Hematopoietic multipotent progenitor cell treated with erythropoietin and hydrocortisone succinate and interleukin-3 and kit ligand, for 4 days (in vitro differentiated cells): ENCODE data around the gene C19orf85.

ENCODE experiments used
- DNase-seq: peaks from one replicate; pipeline ENCODE4 v3.0.0-alpha.2; 2015

The C19orf85 gene

DNA sequence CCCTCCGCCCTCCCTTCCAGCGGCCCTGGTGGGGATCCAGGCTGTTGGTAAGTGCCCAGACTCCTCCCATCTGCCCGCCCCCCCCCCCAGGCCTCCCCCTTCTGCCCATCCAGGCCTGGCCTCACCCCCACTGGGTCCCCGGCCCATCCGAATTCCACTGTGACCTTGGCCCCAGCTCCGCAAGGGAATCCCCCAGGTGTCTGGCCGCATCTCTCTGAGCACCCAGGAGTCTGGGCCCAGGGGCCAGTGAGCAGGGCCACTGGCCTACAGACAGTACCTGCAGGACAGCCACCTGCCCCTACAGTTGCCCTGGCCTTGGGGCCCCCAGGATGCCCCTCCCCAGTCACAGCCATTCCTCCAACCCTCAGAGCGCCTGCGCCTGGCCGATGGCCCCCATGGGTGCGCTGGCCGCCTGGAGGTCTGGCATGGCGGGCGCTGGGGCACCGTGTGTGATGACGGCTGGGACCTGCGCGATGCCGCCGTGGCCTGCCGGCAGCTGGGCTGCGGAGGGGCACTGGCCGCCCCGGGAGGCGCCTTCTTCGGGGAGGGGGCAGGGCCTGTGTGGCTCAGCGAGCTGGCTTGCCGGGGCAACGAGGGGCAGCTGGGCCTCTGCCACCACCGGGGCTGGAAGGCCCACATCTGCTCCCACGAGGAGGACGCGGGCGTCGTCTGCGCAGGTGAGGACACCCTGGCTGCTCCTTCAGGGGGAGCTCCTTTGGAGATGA lies 24.6 kb upstream of the C19orf85 start:
- no peak for DNase-seq

DNA sequence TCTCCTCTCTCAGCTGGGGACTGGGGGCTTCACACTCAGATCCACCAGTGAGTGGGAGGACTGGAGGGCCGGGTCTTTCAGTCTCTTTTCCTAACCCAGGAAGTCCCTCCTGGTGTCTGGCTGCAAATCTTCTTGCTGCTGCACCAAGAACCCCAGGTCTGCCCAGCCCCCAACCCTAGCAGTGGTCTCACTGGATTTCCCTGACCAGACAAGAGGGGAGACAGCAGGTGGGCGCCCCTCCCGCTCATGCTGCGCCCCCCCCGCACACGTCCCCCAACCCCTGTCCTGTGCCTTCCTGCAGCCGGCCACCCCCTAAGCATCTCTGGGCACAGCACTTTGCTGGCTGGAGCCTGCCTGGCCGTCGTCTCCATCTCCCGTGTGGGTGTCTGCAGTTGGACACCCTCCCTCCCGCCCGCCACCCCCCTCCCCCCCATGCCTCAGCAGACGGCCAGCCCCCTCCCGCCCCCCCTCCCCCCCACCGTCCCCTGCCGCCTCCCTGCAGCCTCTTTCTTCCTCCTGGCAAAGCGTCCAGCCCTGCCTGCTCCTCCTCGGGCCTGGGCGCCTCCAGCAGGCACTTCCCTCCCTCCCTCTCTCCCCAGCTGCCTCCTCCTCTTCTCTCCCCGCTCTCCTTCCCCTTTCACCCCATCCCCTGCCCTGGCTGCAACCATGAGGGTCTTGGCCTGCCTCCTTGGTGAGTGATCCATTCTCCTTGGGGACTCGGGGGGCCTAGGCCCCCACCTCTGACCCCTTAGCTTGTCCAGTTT lies 23.6 kb upstream of the C19orf85 start, which contains the start of gene SSC5D:
Gene SSC5D, plus strand, starts transcription at position 513 of the 764 bp plus-strand sequence. Its CDS starts 154 bp downstream, at position 667.
- DNase-seq: peak; percentile 39

DNA sequence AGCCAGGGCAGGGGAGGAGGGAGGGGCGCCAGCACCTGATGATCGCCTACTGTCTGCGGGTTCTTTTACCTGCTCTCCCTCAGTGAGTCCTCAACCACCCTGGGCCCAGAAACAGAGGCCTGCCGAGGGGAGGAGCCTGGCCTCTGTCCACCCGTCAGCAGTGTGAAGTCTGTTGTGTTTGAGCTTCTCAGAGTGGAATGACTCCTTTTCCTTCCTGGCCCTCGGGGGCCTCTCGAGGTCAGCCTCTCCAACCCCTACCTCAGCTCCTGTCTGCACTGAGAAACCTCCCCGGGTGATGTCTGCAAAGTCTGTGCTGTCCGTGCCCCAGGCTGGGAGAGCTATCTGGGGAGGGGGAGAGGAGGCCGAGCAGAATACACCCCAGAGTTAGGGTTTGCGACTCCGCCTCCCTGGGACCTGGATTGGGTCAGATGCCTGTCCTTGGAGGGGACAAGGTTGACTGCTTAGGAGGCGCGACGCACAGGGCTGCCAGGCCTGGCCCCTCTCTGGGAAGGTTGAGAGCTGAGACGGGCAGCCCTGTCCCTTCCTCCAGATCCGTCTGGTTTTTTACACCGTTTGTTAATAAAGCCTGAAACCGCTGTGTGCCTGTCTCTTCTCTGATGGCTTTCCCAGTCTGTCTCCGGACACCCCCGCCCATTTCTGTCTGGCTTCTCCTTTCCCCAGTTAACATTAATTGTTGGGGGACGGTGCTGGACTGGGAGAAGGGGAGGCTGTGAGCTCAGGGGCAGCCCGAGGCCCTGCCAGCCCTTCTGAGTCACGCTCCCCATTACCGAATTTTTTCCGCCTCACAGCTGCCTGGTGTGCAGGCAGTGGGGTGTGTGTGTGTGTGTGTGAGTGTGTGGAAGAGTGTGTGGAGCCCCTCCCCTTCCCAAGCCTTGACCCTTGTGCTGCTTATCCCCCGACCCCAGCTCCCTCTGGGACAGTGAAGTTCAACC lies 22.7 kb upstream of the C19orf85 start:
- peak; percentile 29 for DNase-seq

DNA sequence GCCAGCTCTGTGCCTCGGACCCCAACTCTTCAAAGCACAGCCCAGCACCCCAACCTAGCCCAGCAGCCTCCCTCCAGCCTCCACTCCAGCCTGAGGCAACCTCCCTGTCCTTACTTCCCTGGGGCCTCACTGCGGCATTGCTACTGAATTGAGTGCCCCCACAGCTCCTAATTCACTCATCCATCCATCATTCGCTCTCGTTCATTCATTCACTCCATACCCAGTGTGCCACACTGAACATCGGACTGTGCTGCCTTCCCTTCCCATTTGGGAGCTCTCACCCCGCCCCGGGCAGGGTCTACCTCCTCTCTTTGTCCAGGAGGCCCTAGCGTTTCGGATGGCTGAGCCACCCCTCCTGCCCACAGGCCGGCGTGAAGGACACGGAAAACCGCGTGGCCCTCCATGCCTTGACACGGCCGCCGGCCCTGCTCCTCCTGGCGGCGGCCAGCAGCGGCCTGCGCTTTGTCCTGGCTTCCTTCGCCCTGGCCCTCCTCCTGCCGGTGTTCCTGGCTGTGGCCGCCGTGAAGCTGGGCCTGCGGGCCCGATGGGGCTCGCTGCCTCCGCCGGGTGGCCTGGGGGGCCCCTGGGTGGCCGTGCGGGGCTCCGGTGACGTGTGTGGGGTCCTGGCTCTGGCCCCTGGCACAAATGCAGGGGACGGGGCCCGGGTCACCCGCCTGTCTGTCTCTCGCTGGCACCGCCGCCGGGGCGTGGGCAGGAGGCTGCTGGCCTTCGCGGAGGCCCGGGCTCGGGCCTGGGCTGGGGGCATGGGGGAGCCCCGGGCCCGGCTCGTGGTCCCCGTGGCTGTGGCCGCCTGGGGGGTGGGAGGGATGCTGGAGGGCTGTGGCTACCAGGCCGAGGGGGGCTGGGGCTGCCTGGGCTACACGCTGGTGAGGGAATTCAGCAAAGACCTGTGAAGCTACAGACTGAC lies 21.8 kb upstream of the C19orf85 start:
- DNase-seq: no peak

DNA sequence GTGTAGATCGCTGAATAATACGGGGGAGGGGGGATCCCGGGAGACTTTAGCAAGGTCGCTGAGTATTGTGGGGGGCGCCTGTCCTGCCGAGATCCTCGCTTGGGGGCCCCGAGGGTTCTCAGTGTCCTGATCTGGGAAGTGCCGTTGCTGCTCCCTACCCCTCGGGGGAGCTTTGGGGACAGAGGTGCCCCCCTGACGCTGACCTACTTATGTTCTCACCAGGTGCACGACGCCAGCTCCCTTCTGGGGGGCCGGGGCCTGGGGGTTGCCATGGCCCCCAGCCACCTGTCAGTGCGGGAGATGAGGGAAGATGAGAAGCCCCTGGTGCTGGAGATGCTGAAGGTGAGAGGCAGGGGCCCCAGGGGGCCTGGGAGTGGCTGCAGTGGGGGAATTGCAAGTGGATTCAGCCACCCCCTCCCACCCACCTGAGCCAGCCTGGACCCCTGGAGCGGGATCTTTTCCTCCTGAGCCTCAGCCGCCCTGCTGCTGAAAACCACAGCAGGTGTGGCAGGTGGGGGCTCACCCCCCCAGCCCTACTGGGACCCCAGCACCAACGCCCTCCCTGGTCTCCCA lies 21.0 kb upstream of the C19orf85 start:
- peak; percentile 39 for DNase-seq

DNA sequence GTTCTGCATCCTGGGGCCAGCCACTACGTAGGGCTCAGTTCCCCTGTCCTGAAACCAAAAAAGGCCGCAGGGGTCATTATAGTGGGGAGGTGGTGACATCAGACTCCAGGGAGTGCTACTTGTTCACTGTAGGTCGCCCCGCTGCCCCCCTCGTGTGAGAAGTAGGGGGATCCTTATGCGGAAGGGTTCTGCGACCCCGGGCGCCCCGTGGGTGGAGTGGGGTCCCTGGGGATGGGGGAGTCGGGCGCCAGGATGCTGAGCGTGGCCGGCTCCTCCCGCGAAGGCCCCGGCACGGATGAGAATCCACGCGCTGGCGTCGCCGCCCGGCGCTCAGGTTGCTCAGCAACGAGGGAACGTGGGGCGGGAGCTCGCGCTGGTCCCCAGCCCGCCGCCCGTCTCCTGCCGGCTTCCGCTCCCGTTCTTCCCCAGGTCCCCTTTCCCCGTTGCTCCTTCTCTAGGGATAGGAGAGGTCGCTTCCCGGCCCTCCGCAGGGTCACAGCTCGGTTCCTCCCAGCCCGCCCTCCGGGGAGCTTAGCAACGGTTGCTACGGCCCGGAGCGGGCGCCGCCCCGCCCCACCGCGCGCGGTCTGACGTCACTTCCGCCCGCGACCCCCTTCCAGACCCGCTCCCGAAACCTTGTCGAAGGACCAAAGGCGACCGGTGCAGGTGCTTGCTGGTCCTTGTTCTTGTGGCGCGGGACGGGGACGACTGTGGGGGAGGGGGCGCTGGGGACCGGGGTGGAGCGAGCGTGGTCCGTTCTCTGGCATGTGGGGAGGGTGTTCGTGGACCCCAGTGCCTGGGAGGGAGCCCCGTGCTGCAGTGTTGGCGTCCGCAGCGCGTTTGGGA lies 20.3 kb upstream of the C19orf85 start, which contains the start of gene NAT14:
Gene NAT14, plus strand, starts transcription at position 596 of the 846 bp plus-strand sequence. CDS start 521 bp downstream, outside the sequence.
- peak; percentile 78 for DNase-seq

DNA sequence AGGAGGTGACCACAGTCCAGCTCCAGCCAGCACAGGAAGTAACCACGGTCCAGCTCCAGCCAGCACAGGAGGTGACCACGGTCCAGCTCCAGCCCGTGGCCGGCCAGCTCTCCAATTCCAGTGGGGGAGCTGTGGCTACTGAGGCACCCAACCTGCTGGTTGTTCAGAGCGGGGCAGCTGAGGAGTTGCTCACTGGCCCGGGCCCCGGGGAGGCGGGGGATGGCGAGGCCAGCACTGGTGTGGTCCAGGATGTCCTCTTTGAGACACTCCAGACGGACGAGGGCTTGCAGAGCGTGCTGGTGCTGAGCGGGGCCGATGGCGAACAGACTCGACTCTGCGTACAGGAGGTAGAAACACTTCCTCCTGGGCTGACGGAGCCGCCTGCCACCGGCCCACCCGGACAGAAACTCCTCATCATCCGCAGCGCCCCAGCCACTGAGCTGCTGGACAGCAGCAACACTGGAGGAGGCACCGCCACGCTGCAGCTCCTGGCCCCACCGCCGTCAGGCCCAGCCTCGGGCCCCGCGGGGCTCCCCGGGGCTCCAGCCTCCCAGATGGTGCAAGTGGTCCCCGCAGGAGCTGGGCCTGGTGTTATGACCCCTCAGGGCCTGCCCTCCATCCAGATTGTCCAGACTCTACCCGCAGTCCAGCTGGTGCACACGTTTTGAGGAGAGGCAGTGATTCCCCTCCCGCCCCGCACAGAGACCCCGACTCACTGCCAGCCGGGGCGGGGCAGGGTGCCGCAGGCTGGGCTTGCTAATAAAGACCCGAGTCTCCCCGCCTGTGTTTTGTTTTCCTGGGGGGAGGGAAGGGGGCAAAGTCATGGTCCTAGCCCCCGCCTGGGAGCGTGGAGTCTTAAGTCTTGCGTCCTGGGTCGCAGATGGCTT lies 19.4 kb upstream of the C19orf85 start:
- DNase-seq: no peak

DNA sequence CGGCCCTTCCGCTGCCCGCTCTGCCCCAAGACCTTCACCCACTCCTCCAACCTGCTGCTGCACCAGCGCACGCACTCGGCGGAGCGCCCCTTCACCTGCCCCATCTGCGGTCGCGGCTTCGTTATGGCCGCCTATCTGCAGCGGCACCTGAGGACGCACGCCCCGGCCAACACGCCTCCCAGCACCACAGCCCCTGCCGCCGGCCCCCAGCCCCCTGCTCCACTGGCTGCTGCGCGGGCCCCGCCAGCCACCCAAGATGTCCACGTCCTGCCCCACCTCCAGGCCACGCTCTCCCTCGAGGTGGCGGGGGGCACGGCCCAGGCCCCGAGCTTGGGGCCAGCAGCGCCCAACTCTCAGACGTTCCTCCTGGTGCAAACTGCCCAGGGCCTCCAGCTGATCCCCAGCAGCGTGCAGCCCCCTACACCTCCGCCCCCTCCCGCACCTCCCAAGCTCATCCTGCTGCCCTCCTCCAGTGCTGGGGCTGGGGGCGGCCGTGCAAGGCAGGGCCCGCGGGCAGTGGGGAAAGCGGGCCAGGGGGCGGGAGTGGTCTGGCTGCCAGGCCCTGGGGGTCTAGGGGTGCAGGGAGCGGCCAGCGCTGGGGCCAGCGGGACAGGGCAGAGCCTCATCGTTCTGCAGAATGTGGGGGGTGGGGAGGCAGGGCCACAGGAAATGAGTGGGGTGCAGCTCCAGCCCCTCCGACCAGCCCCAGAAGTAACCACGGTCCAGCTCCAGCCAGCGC lies 18.6 kb upstream of the C19orf85 start:
- no peak for DNase-seq

DNA sequence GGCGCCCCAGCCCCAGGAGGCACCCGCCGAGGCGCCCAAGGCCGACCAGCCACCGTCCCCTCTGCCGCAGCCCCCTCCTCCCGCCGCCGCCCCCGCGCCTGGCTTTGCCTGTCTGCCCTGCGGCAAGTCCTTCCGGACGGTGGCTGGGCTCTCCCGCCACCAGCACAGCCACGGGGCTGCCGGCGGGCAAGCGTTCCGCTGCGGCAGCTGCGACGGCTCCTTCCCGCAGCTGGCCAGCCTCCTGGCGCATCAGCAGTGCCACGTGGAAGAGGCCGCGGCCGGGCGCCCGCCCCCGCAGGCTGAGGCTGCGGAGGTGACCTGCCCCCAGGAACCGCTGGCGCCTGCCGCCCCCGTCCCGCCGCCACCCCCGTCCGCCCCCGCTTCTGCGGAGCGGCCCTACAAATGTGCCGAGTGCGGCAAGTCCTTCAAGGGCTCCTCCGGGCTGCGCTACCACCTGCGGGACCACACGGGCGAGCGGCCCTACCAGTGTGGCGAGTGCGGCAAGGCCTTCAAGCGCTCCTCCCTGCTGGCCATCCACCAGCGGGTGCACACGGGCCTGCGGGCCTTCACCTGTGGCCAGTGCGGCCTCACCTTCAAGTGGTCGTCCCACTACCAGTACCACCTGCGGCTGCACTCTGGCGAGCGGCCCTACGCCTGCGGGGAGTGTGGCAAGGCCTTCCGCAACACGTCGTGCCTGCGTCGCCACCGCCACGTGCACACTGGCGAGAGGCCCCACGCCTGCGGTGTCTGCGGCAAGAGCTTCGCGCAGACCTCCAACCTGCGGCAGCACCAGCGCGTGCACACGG lies 17.8 kb upstream of the C19orf85 start:
- no peak for DNase-seq

DNA sequence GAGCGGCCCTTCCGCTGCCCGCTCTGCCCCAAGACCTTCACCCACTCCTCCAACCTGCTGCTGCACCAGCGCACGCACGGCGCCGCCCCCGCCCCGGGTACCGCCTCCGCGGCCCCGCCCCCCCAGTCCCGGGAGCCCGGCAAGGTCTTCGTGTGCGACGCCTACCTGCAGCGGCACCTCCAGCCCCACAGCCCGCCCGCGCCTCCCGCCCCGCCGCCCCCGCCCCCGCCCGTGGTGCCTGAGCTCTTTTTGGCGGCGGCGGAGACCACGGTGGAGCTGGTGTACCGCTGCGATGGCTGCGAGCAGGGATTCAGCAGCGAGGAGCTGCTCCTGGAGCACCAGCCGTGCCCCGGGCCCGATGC lies 17.2 kb upstream of the C19orf85 start:
- DNase-seq: no peak

DNA sequence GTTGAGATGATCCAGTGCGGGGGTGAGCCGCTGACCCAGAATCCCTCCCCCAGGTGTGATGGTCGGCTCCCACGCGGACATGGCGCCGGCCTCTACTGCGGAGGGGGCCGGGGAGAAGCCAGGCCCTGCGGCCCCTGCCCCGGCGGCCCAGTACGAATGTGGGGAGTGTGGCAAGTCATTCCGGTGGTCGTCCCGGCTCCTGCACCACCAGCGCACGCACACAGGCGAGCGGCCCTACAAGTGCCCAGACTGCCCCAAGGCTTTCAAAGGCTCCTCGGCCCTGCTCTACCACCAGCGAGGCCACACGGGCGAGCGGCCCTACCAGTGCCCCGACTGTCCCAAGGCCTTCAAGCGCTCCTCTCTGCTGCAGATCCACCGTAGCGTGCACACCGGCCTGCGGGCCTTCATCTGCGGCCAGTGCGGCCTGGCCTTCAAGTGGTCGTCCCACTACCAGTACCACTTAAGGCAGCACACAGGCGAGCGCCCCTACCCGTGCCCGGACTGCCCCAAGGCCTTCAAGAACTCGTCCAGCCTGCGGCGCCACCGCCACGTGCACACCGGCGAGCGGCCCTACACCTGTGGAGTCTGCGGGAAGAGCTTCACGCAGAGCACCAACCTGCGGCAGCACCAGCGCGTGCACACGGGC lies 16.7 kb upstream of the C19orf85 start:
- no peak for DNase-seq

DNA sequence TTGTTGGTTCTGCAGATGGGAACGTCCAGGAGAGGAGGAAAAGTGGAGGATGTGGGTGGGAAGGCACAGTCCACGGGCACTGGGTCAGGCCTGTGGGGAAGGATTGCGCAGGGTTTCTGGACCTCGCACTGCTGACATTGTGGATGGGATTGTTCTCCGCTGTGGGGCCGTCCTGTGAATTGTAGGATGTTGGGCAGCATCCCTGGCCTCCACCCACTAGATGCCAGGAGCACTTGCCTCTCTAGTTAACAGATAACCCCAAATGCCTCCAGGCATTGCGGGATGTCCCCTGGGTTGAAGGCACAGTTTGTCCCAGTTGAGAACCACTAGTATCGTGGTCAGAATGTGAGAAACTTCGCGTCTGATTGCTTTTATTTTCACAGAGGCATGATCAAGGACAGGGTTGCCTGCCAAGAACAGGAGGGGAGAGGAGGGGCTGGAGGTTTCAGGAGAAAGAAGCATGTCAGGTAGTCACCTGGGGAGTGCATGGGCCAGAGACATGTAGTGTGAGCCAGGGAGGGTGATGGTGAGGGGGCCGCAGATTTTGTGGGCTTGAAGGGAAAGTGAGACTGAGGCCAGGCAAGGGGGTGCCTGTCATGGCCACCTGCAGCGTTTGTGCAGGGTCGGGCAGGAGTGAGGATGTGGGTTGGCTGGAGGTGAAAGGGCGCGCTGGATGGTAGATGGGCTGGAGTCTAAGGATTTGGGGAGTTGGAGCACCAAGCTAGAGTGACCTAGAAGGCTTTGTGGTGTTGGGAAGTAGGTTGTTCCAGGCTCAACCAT lies 15.1 kb upstream of the C19orf85 start:
- no peak for DNase-seq

DNA sequence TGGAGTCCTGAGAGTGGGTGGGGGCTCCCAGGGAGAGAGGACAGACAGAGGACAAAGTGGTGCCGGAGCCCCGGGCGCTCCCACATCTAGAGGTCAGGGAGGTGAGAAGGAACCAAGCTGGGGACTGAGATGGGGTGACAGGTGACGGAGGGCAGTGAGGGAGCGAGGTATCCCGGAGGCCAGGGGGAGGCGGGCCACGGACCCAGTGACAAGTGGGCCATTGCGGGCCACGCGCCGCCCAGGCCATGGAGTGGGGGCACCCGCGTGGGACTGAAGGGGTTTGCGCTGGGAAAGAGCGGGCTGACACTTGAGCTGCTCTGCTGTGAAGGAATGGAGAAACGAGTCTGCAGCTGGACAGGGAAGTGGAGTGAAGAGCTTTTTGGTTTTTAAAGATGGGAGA lies 14.5 kb upstream of the C19orf85 start:
- DNase-seq: no peak

DNA sequence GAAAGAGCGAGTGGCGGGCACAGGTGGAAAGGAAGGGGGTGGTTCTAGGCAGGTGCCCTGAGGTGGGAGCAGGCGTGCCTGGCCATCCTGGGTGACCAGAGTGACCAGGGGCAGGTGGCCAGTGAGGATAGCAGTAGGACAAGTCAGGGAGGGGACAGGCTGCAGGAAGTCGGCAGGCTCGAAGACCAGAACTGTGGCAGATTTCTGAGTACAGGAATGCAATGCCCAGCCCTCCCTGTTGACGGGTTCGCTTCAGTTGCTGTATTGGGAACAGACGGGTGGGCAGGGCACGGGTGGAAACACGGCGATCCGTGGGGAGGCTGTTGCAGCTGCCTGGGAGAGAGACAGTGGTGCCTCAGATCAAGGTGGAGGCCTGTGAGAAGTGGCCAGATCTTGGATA lies 13.8 kb upstream of the C19orf85 start:
- no peak for DNase-seq

DNA sequence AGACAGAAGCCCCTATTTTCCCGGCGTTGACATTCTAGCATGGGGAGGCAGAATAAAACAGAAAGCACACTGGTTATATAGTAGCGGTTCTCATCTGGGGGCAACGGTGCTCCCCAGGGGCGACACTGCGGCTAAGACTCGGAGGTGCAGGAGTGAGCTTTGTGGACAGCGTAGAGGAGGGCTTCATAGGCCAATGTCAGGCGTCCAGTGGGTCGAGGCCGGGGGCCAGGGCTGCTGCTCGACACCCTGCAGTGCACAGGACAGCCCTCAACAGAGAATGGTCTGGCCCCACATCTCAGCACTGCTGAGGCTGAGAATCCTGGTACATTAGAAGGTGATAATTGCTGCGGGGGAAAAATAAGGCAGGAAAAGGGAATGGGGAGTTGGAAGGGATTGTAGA lies 13.4 kb upstream of the C19orf85 start:
- no peak for DNase-seq

DNA sequence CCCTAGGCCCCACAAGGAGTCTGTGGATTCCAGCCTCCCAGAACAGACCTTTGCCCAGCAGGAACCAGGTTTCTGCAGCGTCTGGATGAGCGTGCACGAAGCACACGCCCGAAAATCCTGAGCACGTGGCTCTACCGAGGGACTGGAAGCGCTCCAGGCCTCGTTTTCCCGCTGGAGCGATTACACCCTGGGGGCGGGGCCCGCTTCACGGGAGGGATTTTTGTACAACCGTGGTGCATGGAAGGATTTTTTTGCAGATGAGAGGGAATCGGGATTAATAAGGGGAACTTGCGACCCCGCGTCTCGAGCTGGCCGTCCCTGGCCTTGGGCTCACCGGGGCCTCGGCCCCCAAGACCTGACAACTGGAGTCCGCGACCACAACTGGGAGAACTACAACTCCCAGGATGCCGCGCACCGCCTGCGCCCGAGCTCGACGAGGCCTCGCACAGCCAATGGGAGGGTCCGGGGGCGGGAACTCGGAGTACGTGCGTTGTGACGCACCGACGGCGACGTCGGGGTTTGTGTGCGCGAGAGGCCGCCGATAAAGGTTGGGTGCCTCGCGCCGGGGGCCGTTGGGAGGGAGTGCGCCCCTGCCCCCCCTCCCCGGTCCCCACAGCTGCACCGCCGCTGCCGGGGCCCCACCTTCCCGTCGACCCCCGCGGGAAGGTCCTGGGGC lies 11.7 kb upstream of the C19orf85 start, which contains the start of gene ZNF628:
Gene ZNF628, plus strand, starts transcription at position 518 of the 676 bp plus-strand sequence. CDS start 3,294 bp downstream, outside the sequence.
- peak; percentile 99 for DNase-seq
